ENCODE data around the gene MAX. TPM values are rescaled to one million over a fixed set of nuclear protein-coding genes. Genes with fewer than 3 reads are reported as not detected.

Gene MAX
- total and polyA plus RNA-seq, 2 of the 4 experiments (the other 2 are of a cell fraction): 45.2 to 51.8 TPM

DNA sequence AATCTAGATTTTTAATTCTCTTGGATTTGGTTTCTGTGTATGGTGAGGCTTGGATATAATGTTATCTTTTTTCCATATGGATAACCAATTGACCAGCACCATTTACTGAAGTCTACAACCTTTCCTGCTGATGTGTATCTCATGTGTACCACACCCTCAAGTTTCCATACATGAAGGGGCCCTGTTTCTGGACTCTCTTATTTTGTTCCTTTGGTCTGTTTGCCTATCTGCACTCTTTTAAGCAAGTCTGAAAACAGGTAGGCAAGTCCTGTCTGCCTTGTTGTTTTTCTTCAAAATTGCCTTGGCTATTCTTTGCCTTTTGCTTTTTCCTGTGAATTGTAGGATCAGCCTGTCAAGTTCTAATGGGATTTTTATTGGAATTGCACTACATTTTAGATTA is 44.6 kb downstream of the MAX start:
- Histone ChIP-seq H2BK20ac (ENCODE audit: low read depth, low read length) (no peak overlapping the region), H2AK9ac (replicated peaks; ENCODE audit: low read depth, low read length, poor library complexity) (no peak overlapping the region), H3K79me1 (ENCODE audit: low read depth in 1 of 2, low read length in 2 of 2) (no peaks in the 10 kb centered on the region), H2AK5ac (ENCODE audit: low read depth, low read length) (no peak overlapping the region), H3K27ac (ENCODE audit: insufficient read depth, low read length) (no peak overlapping the region), H3K9ac (ENCODE audit: low read depth, low read length) (no peak overlapping the region), H3K9me3 (ENCODE audit: control insufficient read depth, insufficient read depth, low read length) (no peaks in the 10 kb centered on the region), H4K20me1 (ENCODE audit: insufficient read depth, low read length) (no peaks in the 10 kb centered on the region; the same call in 1 of the 2 replicates), H3K27me3 (ENCODE audit: control insufficient read depth, insufficient read depth, low read length) (no peaks in the 10 kb centered on the region), H3K18ac (ENCODE audit: low read depth, low read length) (no peak overlapping the region), H3K36me3 (ENCODE audit: control insufficient read depth, insufficient read depth, low read length) (peaks cover 36% of the 10 kb centered on the region), H4K91ac (ENCODE audit: insufficient read depth, low read depth, low read length) (no peak overlapping the region), H3K4me3 (ENCODE audit: insufficient read depth, low read depth, low read length) (no peak overlapping the region), H3K23ac (ENCODE audit: low read depth, low read length) (no peak overlapping the region), H3K56ac (ENCODE audit: extremely low read depth, insufficient read depth, low read length) (no peak overlapping the region), H4K5ac (ENCODE audit: low read depth, low read length) (no peak overlapping the region), H3K4ac (ENCODE audit: low read depth, low read length) (no peak overlapping the region), H3K4me2 (ENCODE audit: low read depth, low read length) (no peak overlapping the region), H3K14ac (replicated peaks; ENCODE audit: low read depth, low read length) (no peak overlapping the region), H4K8ac (ENCODE audit: low read depth in 2 of 2, low read length in 2 of 2) (no peak overlapping the region), H3K4me1 (ENCODE audit: control insufficient read depth, insufficient read depth, low read length) (no peaks in the 10 kb centered on the region), H3K9me1 (ENCODE audit: insufficient read depth, low read length) (peaks cover 5% of the 10 kb centered on the region; the same call in 1 of the 2 replicates), H2BK120ac (ENCODE audit: low read depth, low read length) (no peak overlapping the region), H2BK15ac (ENCODE audit: low read depth, low read length) (no peak overlapping the region), H2AFZ (replicated peaks; ENCODE audit: low read length, poor library complexity) (no peak overlapping the region), H2BK5ac (ENCODE audit: low read depth, low read length, poor library complexity, severe bottlenecking) (no peak overlapping the region)
- ChIA-PET CTCF (no interaction called here), POLR2A (ENCODE audit: unreplicated experiment) (no interaction called here)
- in situ Hi-C loops (cut with MboI; ENCODE audit: low sequenced_read_pairs) (no loop called here), intact Hi-C loops (cut with micrococcal nuclease) (no loop called here), dilution Hi-C loops (cut with HindIII; ENCODE audit: low sequenced_read_pairs, unreplicated experiment) (no loop called here)
- no TSS peak for BruUV-seq (replicated peaks)
- DNase-seq (no peak), ATAC-seq (ENCODE audit: low read depth) (no peak)
- TF ChIP-seq BHLHE40 (IDR thresholded peaks at IDR 0.05; ENCODE audit: low read depth, low read length) (no peak), RAD21 (IDR thresholded peaks at IDR 0.05; ENCODE audit: low read length) (no peak), RCOR1 (IDR thresholded peaks at IDR 0.05; ENCODE audit: insufficient replicate concordance, low read length) (no peak), NFE2L2 (IDR thresholded peaks at IDR 0.05; ENCODE audit: low read depth, low read length) (no peak), FOS (IDR thresholded peaks at IDR 0.05; ENCODE audit: low read depth, low read length) (no peak), CHD1 (IDR thresholded peaks at IDR 0.05; ENCODE audit: low read depth, low read length) (no peak), SMC3 (IDR thresholded peaks at IDR 0.05; ENCODE audit: low read depth, low read length) (no peak), ELK1 (IDR thresholded peaks at IDR 0.05; ENCODE audit: borderline replicate concordance, low read depth, low read length) (no peak), POLR2A (IDR thresholded peaks at IDR 0.05; ENCODE audit: low read depth, low read length) (no peak), USF2 (IDR thresholded peaks at IDR 0.05; ENCODE audit: low read depth, low read length) (no peak), CEBPB (IDR thresholded peaks at IDR 0.05; ENCODE audit: low read depth, low read length) (no peak), MXI1 (IDR thresholded peaks at IDR 0.05; ENCODE audit: borderline replicate concordance, low read depth, low read length) (no peak), RFX5 (IDR thresholded peaks at IDR 0.05; ENCODE audit: low read depth, low read length) (no peak), MAFK (IDR thresholded peaks at IDR 0.05; ENCODE audit: low read depth, low read length) (no peak), CTCF (conservative IDR thresholded peaks at IDR 0.05; ENCODE audit: low read depth, low read length) (no peak), MAZ (IDR thresholded peaks at IDR 0.05; ENCODE audit: borderline replicate concordance, low read depth, low read length) (no peak)

Data from IMR-90 (cell line).